HepG2 (cell line): Measurements from ENCODE around the gene SFTPB. TPM values are rescaled to one million over a fixed set of nuclear protein-coding genes. Genes with fewer than 3 reads are reported as not detected.

Source experiments
- ATAC-seq: fragments of 200-7000 bp; cut with Tn5 transposase; 3 replicates; pipeline ENCODE4 v1.9.1; 2020; ENCODE audit warnings: mild to moderate bottlenecking, moderate library complexity
- BruUV-seq: library from RNA; stranded (reverse); fragments of 400-500 nt; replicated peaks from 2 replicates; lab custom pipeline; 2021; lab: Mats Ljungman, UMichigan
- CTCF ChIA-PET: fragments of 300-600 bp; formaldehyde crosslinking; extraction: SDS; loops from one replicate; lab custom pipeline; 2021; ENCODE audit warnings: low total read pairs, inconsistent platforms, low intra/inter-chr PET ratio; lab: Yijun Ruan, JAX
- POLR2A ChIA-PET: fragments of 350-600 bp; sonication (Branson Sonifier 250); formaldehyde crosslinking; loops from one replicate; lab custom pipeline; 2020; ENCODE audit warnings: antibody characterized with exemption, inconsistent platforms; lab: Yijun Ruan, JAX
- DNase-seq: peaks from one replicate; pipeline ENCODE4 v3.0.0-alpha.2; 2015; ENCODE audit warnings: low spot score
- FAIRE-seq: peaks from 3 replicates; lab custom pipeline; 2011; peaks lifted over from hg19 to GRCh38; lab: Jason Lieb, UNC
- H2AFZ ChIP-seq: one replicate; pipeline ENCODE4 v1.6.1; 2011; ENCODE audit warnings: low read length, inconsistent platforms
- H3K27ac ChIP-seq: fragments of 300-600 bp; 3 replicates; pipeline ENCODE4 v1.8.0; 2011; ENCODE audit warnings: mixed run types, mild to moderate bottlenecking, mixed read lengths, low read length, inconsistent platforms; ENCODE audit not compliant: insufficient read depth; ENCODE audit errors: extremely low read length
- H3K27me3 ChIP-seq, 2 experiments: fragments of 200-600 bp in 1 of 2; 2 replicates in 1 of 2; 3 replicates in 1 of 2; pipeline versions ENCODE4 v1.6.0 to v1.8.0; 2011; ENCODE audit warnings: low read length in 2 of 2, mild to moderate bottlenecking in 2 of 2, moderate library complexity in 2 of 2, inconsistent platforms in 1 of 2; ENCODE audit not compliant: insufficient read depth in 2 of 2, control insufficient read depth in 1 of 2
- H3K36me3 ChIP-seq, 2 experiments: fragments of 200-600 bp in 1 of 2; replicated peaks in 1 of 2; 2 replicates in 1 of 2; 3 replicates in 1 of 2; pipeline versions ENCODE4 v1.5.1 to v1.8.0; 2011; ENCODE audit warnings: low read length in 2 of 2, inconsistent platforms in 1 of 2; ENCODE audit not compliant: insufficient read depth in 2 of 2, control insufficient read depth in 1 of 2
- H3K4me1 ChIP-seq: 2 replicates; pipeline ENCODE4 v1.5.1; 2012; ENCODE audit warnings: low read length, inconsistent platforms; ENCODE audit not compliant: insufficient read depth
- H3K4me2 ChIP-seq: 2 replicates; pipeline ENCODE4 v1.6.0; 2011; ENCODE audit warnings: low read depth, low read length, inconsistent platforms
- H3K4me3 ChIP-seq, 3 experiments: fragments of 200-600 bp in 1 of 3; sonication (generic), shearing (Covaris generic) in 1 of 3; replicated peaks in 1 of 3; 2 replicates each; pipeline ENCODE4 v1.5.1; 2011 to 2016; ENCODE audit warnings: low read length in 3 of 3, inconsistent platforms in 2 of 3, low read depth in 2 of 3, mild to moderate bottlenecking in 2 of 3, control low read depth in 1 of 3, mixed read lengths in 1 of 3; ENCODE audit not compliant: insufficient read depth in 1 of 3
- H3K79me2 ChIP-seq: one replicate; pipeline ENCODE4 v1.6.1; 2011; ENCODE audit warnings: low read length, inconsistent platforms; ENCODE audit not compliant: insufficient read depth
- H3K9ac ChIP-seq: 2 replicates; pipeline ENCODE4 v1.6.0; 2011; ENCODE audit warnings: mild to moderate bottlenecking, low read depth, low read length, inconsistent platforms; ENCODE audit not compliant: insufficient read depth
- H3K9me3 ChIP-seq: 2 replicates; pipeline ENCODE4 v1.5.1; 2012; ENCODE audit warnings: mild to moderate bottlenecking, low read length
- H4K20me1 ChIP-seq: 2 replicates; pipeline ENCODE4 v1.6.0; 2011; ENCODE audit warnings: inconsistent platforms, mild to moderate bottlenecking, low read length, moderate library complexity; ENCODE audit not compliant: insufficient read depth
- CHCHD3 ChIP-seq: sonication (generic); formaldehyde crosslinking; IDR thresholded peaks from 2 replicates; pipeline ENCODE4 v1.8.0; 2022; ENCODE audit warnings: mild to moderate bottlenecking, missing genetic modification reagents, moderate library complexity
- KLF11 ChIP-seq: IDR thresholded peaks from 2 replicates; pipeline ENCODE4 v1.6.1; 2016; ENCODE audit warnings: missing compliant biosample characterization
- ZNF30 ChIP-seq: sonication (generic); formaldehyde crosslinking; IDR thresholded peaks from 2 replicates; pipeline ENCODE4 v1.5.0; 2020; ENCODE audit warnings: mild to moderate bottlenecking, missing genetic modification reagents
- ZNF501 ChIP-seq: sonication (generic); formaldehyde crosslinking; IDR thresholded peaks from 2 replicates; pipeline ENCODE4 v1.5.1; 2020; ENCODE audit warnings: mild to moderate bottlenecking, moderate library complexity, missing genetic modification reagents
- ZNF510 ChIP-seq: sonication (generic); formaldehyde crosslinking; IDR thresholded peaks from 2 replicates; pipeline ENCODE4 v1.4.0; 2020; ENCODE audit warnings: low read depth, mild to moderate bottlenecking, missing genetic modification reagents
- ZZZ3 ChIP-seq: sonication (generic); formaldehyde crosslinking; IDR thresholded peaks from 2 replicates; pipeline ENCODE4 v1.4.0; 2020; ENCODE audit warnings: missing genetic modification reagents, mild to moderate bottlenecking, borderline replicate concordance
- WGBS: methylation state at CpG from one replicate; pipeline ENCODE4 v1.1.6; 2017; ENCODE audit warnings: low lambda C conversion rate; 5-methylcytosine and 5-hydroxymethylcytosine counted together
- in situ Hi-C: cut with HindIII; loops from 2 replicates; pipeline ENCODE4 v1.10.0; 2017; ENCODE audit warnings: low pct_unique_long_range_greater_than_20kb; ENCODE audit not compliant: extremely low pct_ligation_motif_present
- intact Hi-C: fragments of 100-400 bp; cut with micrococcal nuclease; formaldehyde crosslinking; loops from one replicate; pipeline ENCODE4 v1.10.0; 2022; ENCODE audit not compliant: unreplicated experiment
- polyA plus RNA-seq, 8 experiments: library from polyadenylated mRNA; depleted of rRNA in 3 of 8; stranded (reverse) in 7 of 8; unstranded in 1 of 8; fragments of >200 nt; fragmentation: Illumina TruSeq in 4 of 8; extraction: Trizol in 4 of 8; gene quantifications; 2 replicates each; pipeline versions ENCODE4 v1.2.1 to v1.2.3, GENCODE V29; 2011 to 2016; ENCODE audit warnings: low read depth in 4 of 8, missing spikeins in 1 of 8, mixed read lengths in 1 of 8; ENCODE audit not compliant: insufficient read depth in 1 of 8
- total RNA-seq, 5 experiments: library from RNA; depleted of rRNA; stranded (reverse); fragments of >200 nt; fragmentation: Illumina TruSeq; extraction: Trizol; gene quantifications; 2 replicates each; pipeline ENCODE4 v1.2.3, GENCODE V29; 2016; ENCODE audit warnings: low read depth in 1 of 5
- TF ChIP-seq, protein P1 (sequence below): sonication (generic); formaldehyde crosslinking; IDR thresholded peaks from 2 replicates; pipeline ENCODE4 v1.9.0; 2021; ENCODE audit warnings: mild to moderate bottlenecking, missing genetic modification reagents

The SFTPB gene
- total and polyA plus RNA-seq, 2 of the 13 experiments (the other 11 are each of a cell fraction or from before 2014, with no cell fraction given), result not detected

DNA sequence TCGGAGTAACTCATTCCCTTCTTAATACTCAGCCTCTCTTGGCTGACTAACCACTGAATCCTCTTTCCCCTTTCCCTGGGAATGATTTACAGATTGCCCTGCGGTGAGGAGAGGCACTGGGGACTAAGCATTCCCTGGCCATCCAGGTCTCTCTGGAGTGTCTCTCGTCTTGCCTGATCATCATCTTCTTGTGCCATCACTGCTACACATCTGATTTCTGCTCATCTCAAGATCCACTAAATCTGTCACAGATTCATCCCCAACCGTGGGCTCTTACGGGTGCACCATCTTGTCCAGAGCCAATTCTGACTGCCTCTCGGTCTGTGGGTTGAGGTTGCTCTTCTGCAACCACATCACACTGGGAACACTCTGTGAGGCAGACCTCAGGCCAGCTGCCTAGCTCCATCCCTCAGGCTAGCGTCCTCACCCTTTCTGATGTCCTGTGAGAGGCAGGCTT lies 12.0 kb downstream of the SFTPB start:
- Histone ChIP-seq H4K20me1 (no peaks in the 10 kb centered on the region), H3K79me2 (no peaks in the 10 kb centered on the region), H3K4me1 (no peaks in the 10 kb centered on the region)
- no peak for ATAC-seq
- WGBS, result 95% methylated on average over 7 of the region's 7 CpGs
- no TSS peak for BruUV-seq
- TF ChIP-seq ZZZ3 (no peak), ZNF501 (CRISPR knock-in tag) (no peak), CHCHD3 (CRISPR knock-in tag) (no peak), KLF11 (CRISPR knock-in tag) (no peak), ZNF510 (no peak), ZNF30 (CRISPR knock-in tag) (no peak)
- TF ChIP-seq, protein P1, sequence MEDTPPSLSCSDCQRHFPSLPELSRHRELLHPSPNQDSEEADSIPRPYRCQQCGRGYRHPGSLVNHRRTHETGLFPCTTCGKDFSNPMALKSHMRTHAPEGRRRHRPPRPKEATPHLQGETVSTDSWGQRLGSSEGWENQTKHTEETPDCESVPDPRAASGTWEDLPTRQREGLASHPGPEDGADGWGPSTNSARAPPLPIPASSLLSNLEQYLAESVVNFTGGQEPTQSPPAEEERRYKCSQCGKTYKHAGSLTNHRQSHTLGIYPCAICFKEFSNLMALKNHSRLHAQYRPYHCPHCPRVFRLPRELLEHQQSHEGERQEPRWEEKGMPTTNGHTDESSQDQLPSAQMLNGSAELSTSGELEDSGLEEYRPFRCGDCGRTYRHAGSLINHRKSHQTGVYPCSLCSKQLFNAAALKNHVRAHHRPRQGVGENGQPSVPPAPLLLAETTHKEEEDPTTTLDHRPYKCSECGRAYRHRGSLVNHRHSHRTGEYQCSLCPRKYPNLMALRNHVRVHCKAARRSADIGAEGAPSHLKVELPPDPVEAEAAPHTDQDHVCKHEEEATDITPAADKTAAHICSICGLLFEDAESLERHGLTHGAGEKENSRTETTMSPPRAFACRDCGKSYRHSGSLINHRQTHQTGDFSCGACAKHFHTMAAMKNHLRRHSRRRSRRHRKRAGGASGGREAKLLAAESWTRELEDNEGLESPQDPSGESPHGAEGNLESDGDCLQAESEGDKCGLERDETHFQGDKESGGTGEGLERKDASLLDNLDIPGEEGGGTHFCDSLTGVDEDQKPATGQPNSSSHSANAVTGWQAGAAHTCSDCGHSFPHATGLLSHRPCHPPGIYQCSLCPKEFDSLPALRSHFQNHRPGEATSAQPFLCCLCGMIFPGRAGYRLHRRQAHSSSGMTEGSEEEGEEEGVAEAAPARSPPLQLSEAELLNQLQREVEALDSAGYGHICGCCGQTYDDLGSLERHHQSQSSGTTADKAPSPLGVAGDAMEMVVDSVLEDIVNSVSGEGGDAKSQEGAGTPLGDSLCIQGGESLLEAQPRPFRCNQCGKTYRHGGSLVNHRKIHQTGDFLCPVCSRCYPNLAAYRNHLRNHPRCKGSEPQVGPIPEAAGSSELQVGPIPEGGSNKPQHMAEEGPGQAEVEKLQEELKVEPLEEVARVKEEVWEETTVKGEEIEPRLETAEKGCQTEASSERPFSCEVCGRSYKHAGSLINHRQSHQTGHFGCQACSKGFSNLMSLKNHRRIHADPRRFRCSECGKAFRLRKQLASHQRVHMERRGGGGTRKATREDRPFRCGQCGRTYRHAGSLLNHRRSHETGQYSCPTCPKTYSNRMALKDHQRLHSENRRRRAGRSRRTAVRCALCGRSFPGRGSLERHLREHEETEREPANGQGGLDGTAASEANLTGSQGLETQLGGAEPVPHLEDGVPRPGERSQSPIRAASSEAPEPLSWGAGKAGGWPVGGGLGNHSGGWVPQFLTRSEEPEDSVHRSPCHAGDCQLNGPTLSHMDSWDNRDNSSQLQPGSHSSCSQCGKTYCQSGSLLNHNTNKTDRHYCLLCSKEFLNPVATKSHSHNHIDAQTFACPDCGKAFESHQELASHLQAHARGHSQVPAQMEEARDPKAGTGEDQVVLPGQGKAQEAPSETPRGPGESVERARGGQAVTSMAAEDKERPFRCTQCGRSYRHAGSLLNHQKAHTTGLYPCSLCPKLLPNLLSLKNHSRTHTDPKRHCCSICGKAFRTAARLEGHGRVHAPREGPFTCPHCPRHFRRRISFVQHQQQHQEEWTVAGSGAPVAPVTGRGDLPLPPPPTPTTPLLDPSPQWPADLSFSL (CRISPR knock-in tag), result no peak
- TF ChIP-seq, all 625 proteins: peak for 0
- ChIA-PET CTCF (no interaction called here), POLR2A (no interaction called here)
- DNase-seq, result no peak
- H3K27me3 ChIP-seq, result no peaks in the 10 kb centered on the region
- H3K9ac ChIP-seq, result no peak overlapping the region
- intact Hi-C loops, result no loop called here
- H3K4me3 ChIP-seq, result no peak overlapping the region
- FAIRE-seq, result no peak
- H3K36me3 ChIP-seq, result peaks cover 0 to 21% of the 10 kb centered on the region in 2 experiments; a peak in 3 of 5 replicates
- in situ Hi-C loops, result no loop called here
- H2AFZ ChIP-seq, result no peak overlapping the region
- H3K27ac ChIP-seq, result no peak overlapping the region
- H3K4me2 ChIP-seq, result no peak overlapping the region
- H3K9me3 ChIP-seq, result no peaks in the 10 kb centered on the region
